GM23338 (cell line): Measurements from ENCODE around the gene GSG1L. TPM values are rescaled to one million over a fixed set of nuclear protein-coding genes. Genes with fewer than 3 reads are reported as not detected.

Source experiments
- ATAC-seq: fragments of 200-7000 bp; cut with Tn5 transposase; 3 replicates; pipeline ENCODE4 v1.9.1; 2020
- DNase-seq: peaks from one replicate; pipeline ENCODE4 v3.0.0-alpha.2; 2015; ENCODE audit warnings: low spot score
- H2AFZ ChIP-seq: fragments of 200-600 bp; sonication (generic); 2 replicates; pipeline ENCODE4 v1.8.0; 2016; ENCODE audit warnings: antibody characterized with exemption, mild to moderate bottlenecking, moderate library complexity
- H3F3A ChIP-seq: fragments of 200-600 bp; sonication (generic); replicated peaks from 2 replicates; pipeline ENCODE4 v1.8.0; 2017; ENCODE audit warnings: antibody characterized with exemption, mixed run types, low read depth
- H3K27ac ChIP-seq: fragments of 200-600 bp; sonication (generic); 2 replicates; pipeline ENCODE4 v1.6.1; 2016; ENCODE audit warnings: low read depth
- H3K27me3 ChIP-seq: fragments of 200-600 bp; sonication (generic); 2 replicates; pipeline ENCODE4 v1.8.0; 2016; ENCODE audit warnings: mild to moderate bottlenecking, mixed run types, moderate library complexity; ENCODE audit not compliant: insufficient read depth
- H3K36me3 ChIP-seq: fragments of 200-600 bp; sonication (generic); 2 replicates; pipeline ENCODE4 v1.8.0; 2016; ENCODE audit warnings: mild to moderate bottlenecking; ENCODE audit not compliant: insufficient read depth
- H3K4me1 ChIP-seq: fragments of 200-600 bp; sonication (generic); 2 replicates; pipeline ENCODE4 v1.8.0; 2016; ENCODE audit warnings: mild to moderate bottlenecking, moderate library complexity; ENCODE audit not compliant: insufficient read depth
- H3K4me2 ChIP-seq: fragments of 200-600 bp; sonication (generic); 2 replicates; pipeline ENCODE4 v1.7.1; 2017; ENCODE audit warnings: mixed run types
- H3K4me3 ChIP-seq: fragments of 200-600 bp; sonication (generic); 2 replicates; pipeline ENCODE4 v1.6.1; 2016; ENCODE audit warnings: mixed run types
- H3K79me2 ChIP-seq: fragments of 200-600 bp; sonication (generic); replicated peaks from 2 replicates; pipeline ENCODE4 v1.8.0; 2017; ENCODE audit warnings: mild to moderate bottlenecking; ENCODE audit not compliant: insufficient read depth
- H3K9me2 ChIP-seq: fragments of 200-600 bp; sonication (generic); 2 replicates; pipeline ENCODE4 v1.8.0; 2017; ENCODE audit not compliant: insufficient read depth
- H4K20me1 ChIP-seq: fragments of 200-600 bp; sonication (generic); replicated peaks from 2 replicates; pipeline ENCODE4 v1.8.0; 2017; ENCODE audit warnings: mild to moderate bottlenecking; ENCODE audit not compliant: insufficient read depth
- H3K27ac Mint-ChIP-seq: 2 replicates; pipeline ENCODE4 v1.8.0; 2020; ENCODE audit warnings: inconsistent platforms, mild to moderate bottlenecking, moderate library complexity, mixed read lengths
- H3K27me3 Mint-ChIP-seq: 3 replicates; pipeline ENCODE4 v1.8.0; 2022; ENCODE audit warnings: low read depth, mild to moderate bottlenecking, moderate library complexity, mixed read lengths, inconsistent platforms; ENCODE audit not compliant: insufficient read depth, poor library complexity
- H3K36me3 Mint-ChIP-seq: 3 replicates; pipeline ENCODE4 v1.8.0; 2021; ENCODE audit warnings: low read depth, mild to moderate bottlenecking, inconsistent platforms, moderate library complexity, mixed read lengths
- H3K4me1 Mint-ChIP-seq: 3 replicates; pipeline ENCODE4 v1.8.0; 2020; ENCODE audit warnings: mild to moderate bottlenecking, inconsistent platforms, mixed read lengths
- H3K4me3 Mint-ChIP-seq: 3 replicates; pipeline ENCODE4 v1.8.0; 2021; ENCODE audit warnings: moderate library complexity, mild to moderate bottlenecking, inconsistent platforms, mixed read lengths
- H3K9me3 Mint-ChIP-seq: 3 replicates; pipeline ENCODE4 v1.8.0; 2020; ENCODE audit warnings: moderate library complexity, mild to moderate bottlenecking, inconsistent platforms, mixed read lengths
- CREB1 ChIP-seq: fragments of 250-450 bp; sonication (Bioruptor Pico); IDR thresholded peaks from 2 replicates; pipeline ENCODE4 v1.5.0; 2020; ENCODE audit warnings: low read depth, mild to moderate bottlenecking, moderate library complexity
- EZH2phosphoT487 ChIP-seq: fragments of 200-600 bp; sonication (generic); IDR thresholded peaks from one replicate; pipeline ENCODE4 v1.8.1; 2018; ENCODE audit warnings: antibody characterized with exemption; ENCODE audit not compliant: unreplicated experiment
- polyA plus RNA-seq: library from polyadenylated mRNA; unstranded; fragments of >200 nt; fragmentation: Nextera tagmentation; extraction: Ambion mirVana; gene quantifications from 2 replicates; pipeline ENCODE4 v1.2.1, GENCODE V29; 2016
- total RNA-seq: library from RNA; depleted of rRNA; stranded (reverse); fragments of >200 nt; shearing (Covaris generic); gene quantifications from 2 replicates; pipeline ENCODE4 v1.2.3, GENCODE V29; 2014
- TF ChIP-seq, protein P1 (sequence below): fragments of 250-450 bp; sonication (Bioruptor Pico); IDR thresholded peaks from 2 replicates; pipeline ENCODE4 v1.5.0; 2020; ENCODE audit warnings: mild to moderate bottlenecking, moderate library complexity
- TF ChIP-seq, protein P2 (sequence below), 2 experiments: fragments of 200-600 bp in 1 of 2; sonication (generic) in 1 of 2; conservative IDR thresholded peaks; 2 replicates each; pipeline versions ENCODE4 v1.5.1 to v1.6.1; 2016 to 2017; ENCODE audit warnings: antibody characterized with exemption in 2 of 2, low read depth in 2 of 2, mild to moderate bottlenecking in 2 of 2, moderate library complexity in 1 of 2
- TF ChIP-seq, protein P3 (sequence below): IDR thresholded peaks from one replicate; pipeline ENCODE4 v1.6.1; 2018; ENCODE audit warnings: antibody characterized with exemption; ENCODE audit not compliant: unreplicated experiment

The GSG1L gene
- total and polyA plus RNA-seq, 2 experiments from 2014 or later, result 0.36 to 0.63 TPM

DNA sequence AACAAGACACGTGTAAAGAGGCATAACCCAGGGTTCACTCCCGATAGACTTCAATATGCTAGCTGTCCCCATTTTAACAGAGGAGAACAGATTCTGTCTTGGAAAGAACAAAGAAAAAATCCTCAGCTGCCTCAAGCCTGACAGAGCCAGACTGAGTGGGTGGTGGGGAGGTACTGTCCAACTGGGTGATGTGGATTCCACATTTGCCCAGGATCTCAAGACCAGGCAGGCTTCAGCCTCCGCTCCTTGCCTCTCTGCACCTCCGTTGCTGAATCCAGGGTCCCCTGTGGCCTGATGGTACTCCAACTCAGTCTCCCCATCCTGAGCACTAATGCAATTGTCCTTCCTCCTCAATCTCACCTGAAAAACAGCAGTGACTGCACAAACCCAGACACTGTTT lies 163.8 kb downstream of the GSG1L start (continued):
- TF ChIP-seq, protein P1, sequence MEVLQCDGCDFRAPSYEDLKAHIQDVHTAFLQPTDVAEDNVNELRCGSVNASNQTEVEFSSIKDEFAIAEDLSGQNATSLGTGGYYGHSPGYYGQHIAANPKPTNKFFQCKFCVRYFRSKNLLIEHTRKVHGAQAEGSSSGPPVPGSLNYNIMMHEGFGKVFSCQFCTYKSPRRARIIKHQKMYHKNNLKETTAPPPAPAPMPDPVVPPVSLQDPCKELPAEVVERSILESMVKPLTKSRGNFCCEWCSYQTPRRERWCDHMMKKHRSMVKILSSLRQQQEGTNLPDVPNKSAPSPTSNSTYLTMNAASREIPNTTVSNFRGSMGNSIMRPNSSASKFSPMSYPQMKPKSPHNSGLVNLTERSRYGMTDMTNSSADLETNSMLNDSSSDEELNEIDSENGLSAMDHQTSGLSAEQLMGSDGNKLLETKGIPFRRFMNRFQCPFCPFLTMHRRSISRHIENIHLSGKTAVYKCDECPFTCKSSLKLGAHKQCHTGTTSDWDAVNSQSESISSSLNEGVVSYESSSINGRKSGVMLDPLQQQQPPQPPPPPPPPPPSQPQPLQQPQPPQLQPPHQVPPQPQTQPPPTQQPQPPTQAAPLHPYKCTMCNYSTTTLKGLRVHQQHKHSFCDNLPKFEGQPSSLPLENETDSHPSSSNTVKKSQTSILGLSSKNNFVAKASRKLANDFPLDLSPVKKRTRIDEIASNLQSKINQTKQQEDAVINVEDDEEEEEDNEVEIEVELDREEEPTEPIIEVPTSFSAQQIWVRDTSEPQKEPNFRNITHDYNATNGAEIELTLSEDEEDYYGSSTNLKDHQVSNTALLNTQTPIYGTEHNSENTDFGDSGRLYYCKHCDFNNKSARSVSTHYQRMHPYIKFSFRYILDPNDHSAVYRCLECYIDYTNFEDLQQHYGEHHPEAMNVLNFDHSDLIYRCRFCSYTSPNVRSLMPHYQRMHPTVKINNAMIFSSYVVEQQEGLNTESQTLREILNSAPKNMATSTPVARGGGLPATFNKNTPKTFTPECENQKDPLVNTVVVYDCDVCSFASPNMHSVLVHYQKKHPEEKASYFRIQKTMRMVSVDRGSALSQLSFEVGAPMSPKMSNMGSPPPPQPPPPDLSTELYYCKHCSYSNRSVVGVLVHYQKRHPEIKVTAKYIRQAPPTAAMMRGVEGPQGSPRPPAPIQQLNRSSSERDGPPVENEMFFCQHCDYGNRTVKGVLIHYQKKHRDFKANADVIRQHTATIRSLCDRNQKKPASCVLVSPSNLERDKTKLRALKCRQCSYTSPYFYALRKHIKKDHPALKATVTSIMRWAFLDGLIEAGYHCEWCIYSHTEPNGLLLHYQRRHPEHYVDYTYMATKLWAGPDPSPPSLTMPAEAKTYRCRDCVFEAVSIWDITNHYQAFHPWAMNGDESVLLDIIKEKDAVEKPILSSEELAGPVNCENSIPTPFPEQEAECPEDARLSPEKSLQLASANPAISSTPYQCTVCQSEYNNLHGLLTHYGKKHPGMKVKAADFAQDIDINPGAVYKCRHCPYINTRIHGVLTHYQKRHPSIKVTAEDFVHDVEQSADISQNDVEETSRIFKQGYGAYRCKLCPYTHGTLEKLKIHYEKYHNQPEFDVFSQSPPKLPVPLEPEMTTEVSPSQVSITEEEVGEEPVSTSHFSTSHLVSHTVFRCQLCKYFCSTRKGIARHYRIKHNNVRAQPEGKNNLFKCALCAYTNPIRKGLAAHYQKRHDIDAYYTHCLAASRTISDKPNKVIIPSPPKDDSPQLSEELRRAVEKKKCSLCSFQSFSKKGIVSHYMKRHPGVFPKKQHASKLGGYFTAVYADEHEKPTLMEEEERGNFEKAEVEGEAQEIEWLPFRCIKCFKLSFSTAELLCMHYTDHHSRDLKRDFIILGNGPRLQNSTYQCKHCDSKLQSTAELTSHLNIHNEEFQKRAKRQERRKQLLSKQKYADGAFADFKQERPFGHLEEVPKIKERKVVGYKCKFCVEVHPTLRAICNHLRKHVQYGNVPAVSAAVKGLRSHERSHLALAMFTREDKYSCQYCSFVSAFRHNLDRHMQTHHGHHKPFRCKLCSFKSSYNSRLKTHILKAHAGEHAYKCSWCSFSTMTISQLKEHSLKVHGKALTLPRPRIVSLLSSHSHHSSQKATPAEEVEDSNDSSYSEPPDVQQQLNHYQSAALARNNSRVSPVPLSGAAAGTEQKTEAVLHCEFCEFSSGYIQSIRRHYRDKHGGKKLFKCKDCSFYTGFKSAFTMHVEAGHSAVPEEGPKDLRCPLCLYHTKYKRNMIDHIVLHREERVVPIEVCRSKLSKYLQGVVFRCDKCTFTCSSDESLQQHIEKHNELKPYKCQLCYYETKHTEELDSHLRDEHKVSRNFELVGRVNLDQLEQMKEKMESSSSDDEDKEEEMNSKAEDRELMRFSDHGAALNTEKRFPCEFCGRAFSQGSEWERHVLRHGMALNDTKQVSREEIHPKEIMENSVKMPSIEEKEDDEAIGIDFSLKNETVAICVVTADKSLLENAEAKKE, result no peak

DNA sequence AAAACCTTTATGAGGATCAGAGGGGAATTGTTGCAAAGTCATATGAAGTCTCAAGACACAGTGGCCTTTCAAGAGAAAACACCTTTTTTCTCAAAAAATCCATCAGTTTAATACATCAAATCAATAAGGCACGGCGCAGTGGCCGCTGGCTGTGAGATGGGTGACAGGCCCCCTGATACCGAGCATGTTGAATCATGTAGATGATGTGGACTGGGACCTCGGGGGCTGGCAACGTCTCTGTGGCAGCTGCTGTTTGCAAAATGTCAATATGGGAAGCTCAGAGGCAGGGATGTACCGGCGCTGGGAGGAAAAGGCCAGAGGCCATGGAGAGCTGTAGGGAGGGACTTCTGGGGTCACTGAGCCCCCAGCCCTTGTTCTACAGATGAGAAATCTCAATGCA lies 169.1 kb downstream of the GSG1L start:
- Mint-ChIP-seq H3K9me3 (peaks cover 13% of the 10 kb centered on the region), H3K27me3 (peaks cover 9% of the 10 kb centered on the region), H3K4me3 (no peak overlapping the region), H3K4me1 (peaks cover 6% of the 10 kb centered on the region; the same call in 2 of the 3 replicates), H3K27ac (no peak overlapping the region), H3K36me3 (no peaks in the 10 kb centered on the region)
- Histone ChIP-seq H4K20me1 (no peaks in the 10 kb centered on the region), H3K27me3 (no peaks in the 10 kb centered on the region), H2AFZ (no peak overlapping the region), H3F3A (no peaks in the 10 kb centered on the region), H3K79me2 (no peaks in the 10 kb centered on the region), H3K36me3 (no peaks in the 10 kb centered on the region), H3K4me2 (no peak overlapping the region), H3K9me2 (no peaks in the 10 kb centered on the region), H3K4me3 (no peak overlapping the region), H3K27ac (no peak overlapping the region), H3K4me1 (no peaks in the 10 kb centered on the region)
- no peak for TF ChIP-seq EZH2phosphoT487
- DNase-seq (no peak), ATAC-seq (no peak)

DNA sequence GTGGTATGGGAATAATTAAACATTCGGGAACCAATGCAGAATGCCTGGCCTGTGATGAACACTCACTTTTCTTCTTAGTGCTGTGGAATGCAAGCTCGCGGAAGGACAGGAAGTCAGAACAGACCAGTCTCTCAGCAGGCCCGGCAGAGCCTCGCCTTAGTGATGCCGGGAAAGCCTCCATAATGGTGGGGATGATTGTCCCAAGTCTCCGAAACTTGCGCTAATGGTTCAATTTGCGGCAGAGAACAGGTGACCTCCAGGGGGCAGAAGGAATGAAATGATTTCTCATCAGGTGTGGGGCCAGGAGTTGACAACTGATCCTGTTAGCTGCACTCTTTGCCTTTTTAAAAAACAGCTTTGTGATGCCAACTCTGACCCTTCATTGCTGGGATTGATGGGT lies 170.6 kb downstream of the GSG1L start:
- Mint-ChIP-seq H3K4me1 (peaks cover 6% of the 10 kb centered on the region; the same call in 2 of the 3 replicates), H3K4me3 (no peak overlapping the region), H3K9me3 (peaks cover 9% of the 10 kb centered on the region; the same call in 2 of the 3 replicates), H3K27ac (no peak overlapping the region), H3K27me3 (peaks cover 7% of the 10 kb centered on the region), H3K36me3 (no peaks in the 10 kb centered on the region)
- Histone ChIP-seq H3K4me3 (no peak overlapping the region), H3K79me2 (no peaks in the 10 kb centered on the region), H3K9me2 (no peaks in the 10 kb centered on the region), H3K4me2 (no peak overlapping the region), H2AFZ (no peak overlapping the region), H3F3A (no peaks in the 10 kb centered on the region), H3K4me1 (no peaks in the 10 kb centered on the region), H3K27me3 (no peaks in the 10 kb centered on the region), H3K27ac (no peak overlapping the region), H3K36me3 (no peaks in the 10 kb centered on the region), H4K20me1 (no peaks in the 10 kb centered on the region)
- ATAC-seq, result peak; percentile 75
- peak; percentile 85 for DNase-seq
- no peak for TF ChIP-seq CREB1
- TF ChIP-seq, protein P2, sequence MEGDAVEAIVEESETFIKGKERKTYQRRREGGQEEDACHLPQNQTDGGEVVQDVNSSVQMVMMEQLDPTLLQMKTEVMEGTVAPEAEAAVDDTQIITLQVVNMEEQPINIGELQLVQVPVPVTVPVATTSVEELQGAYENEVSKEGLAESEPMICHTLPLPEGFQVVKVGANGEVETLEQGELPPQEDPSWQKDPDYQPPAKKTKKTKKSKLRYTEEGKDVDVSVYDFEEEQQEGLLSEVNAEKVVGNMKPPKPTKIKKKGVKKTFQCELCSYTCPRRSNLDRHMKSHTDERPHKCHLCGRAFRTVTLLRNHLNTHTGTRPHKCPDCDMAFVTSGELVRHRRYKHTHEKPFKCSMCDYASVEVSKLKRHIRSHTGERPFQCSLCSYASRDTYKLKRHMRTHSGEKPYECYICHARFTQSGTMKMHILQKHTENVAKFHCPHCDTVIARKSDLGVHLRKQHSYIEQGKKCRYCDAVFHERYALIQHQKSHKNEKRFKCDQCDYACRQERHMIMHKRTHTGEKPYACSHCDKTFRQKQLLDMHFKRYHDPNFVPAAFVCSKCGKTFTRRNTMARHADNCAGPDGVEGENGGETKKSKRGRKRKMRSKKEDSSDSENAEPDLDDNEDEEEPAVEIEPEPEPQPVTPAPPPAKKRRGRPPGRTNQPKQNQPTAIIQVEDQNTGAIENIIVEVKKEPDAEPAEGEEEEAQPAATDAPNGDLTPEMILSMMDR (conservative IDR thresholded peaks at IDR 0.05; ENCODE audit: low read depth in 2 of 2), result peak; percentile 50 to 66
- TF ChIP-seq, protein P3, sequence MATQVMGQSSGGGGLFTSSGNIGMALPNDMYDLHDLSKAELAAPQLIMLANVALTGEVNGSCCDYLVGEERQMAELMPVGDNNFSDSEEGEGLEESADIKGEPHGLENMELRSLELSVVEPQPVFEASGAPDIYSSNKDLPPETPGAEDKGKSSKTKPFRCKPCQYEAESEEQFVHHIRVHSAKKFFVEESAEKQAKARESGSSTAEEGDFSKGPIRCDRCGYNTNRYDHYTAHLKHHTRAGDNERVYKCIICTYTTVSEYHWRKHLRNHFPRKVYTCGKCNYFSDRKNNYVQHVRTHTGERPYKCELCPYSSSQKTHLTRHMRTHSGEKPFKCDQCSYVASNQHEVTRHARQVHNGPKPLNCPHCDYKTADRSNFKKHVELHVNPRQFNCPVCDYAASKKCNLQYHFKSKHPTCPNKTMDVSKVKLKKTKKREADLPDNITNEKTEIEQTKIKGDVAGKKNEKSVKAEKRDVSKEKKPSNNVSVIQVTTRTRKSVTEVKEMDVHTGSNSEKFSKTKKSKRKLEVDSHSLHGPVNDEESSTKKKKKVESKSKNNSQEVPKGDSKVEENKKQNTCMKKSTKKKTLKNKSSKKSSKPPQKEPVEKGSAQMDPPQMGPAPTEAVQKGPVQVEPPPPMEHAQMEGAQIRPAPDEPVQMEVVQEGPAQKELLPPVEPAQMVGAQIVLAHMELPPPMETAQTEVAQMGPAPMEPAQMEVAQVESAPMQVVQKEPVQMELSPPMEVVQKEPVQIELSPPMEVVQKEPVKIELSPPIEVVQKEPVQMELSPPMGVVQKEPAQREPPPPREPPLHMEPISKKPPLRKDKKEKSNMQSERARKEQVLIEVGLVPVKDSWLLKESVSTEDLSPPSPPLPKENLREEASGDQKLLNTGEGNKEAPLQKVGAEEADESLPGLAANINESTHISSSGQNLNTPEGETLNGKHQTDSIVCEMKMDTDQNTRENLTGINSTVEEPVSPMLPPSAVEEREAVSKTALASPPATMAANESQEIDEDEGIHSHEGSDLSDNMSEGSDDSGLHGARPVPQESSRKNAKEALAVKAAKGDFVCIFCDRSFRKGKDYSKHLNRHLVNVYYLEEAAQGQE, result no peak
